KMS-11 (cell line): ENCODE data around the gene PPM1J.
A peak's percentile ranks its signal among the peaks of the same experiment; 100 is the strongest.

Experiments used
- H2AFZ ChIP-seq: fragments of 200-600 bp; sonication (generic); 2 replicates; pipeline ENCODE4 v1.6.1; 2016; ENCODE audit warnings: antibody characterized with exemption, mixed run types, low read depth
- H3K27ac ChIP-seq: fragments of 200-600 bp; sonication (generic); 2 replicates; pipeline ENCODE4 v1.6.1; 2016; ENCODE audit warnings: mild to moderate bottlenecking, mixed run types
- H3K27me3 ChIP-seq: fragments of 200-600 bp; sonication (generic); 2 replicates; pipeline ENCODE4 v1.6.1; 2017; ENCODE audit warnings: mild to moderate bottlenecking, low read depth, mixed run types, moderate library complexity; ENCODE audit not compliant: insufficient read depth
- H3K36me3 ChIP-seq: fragments of 200-600 bp; sonication (generic); 2 replicates; pipeline ENCODE4 v1.6.1; 2017; ENCODE audit warnings: mild to moderate bottlenecking, mixed run types; ENCODE audit not compliant: insufficient read depth
- H3K4me1 ChIP-seq: fragments of 200-600 bp; sonication (generic); 2 replicates; pipeline ENCODE4 v1.6.1; 2016; ENCODE audit warnings: mild to moderate bottlenecking, low read depth, mixed run types; ENCODE audit not compliant: poor library complexity, severe bottlenecking
- H3K4me2 ChIP-seq: fragments of 200-600 bp; sonication (generic); 2 replicates; pipeline ENCODE4 v1.7.0; 2016; ENCODE audit warnings: mild to moderate bottlenecking, mixed run types
- H3K4me3 ChIP-seq: fragments of 200-600 bp; sonication (generic); IDR thresholded peaks from 2 replicates; pipeline ENCODE4 v1.6.1; 2017; ENCODE audit warnings: low read depth, low read length, mixed read lengths; ENCODE audit not compliant: insufficient read depth
- H3K79me2 ChIP-seq: fragments of 200-600 bp; sonication (generic); 2 replicates; pipeline ENCODE4 v1.6.1; 2016; ENCODE audit warnings: low read depth, mixed run types; ENCODE audit not compliant: insufficient read depth
- H3K9ac ChIP-seq: fragments of 200-600 bp; sonication (generic); 2 replicates; pipeline ENCODE4 v1.6.1; 2016; ENCODE audit warnings: mild to moderate bottlenecking, mixed run types
- H4K20me1 ChIP-seq: fragments of 200-600 bp; sonication (generic); 2 replicates; pipeline ENCODE4 v1.6.1; 2016; ENCODE audit warnings: mild to moderate bottlenecking, mixed run types; ENCODE audit not compliant: insufficient read depth
- TF ChIP-seq, protein P1 (sequence below): fragments of 200-600 bp; sonication (generic); conservative IDR thresholded peaks from 2 replicates; pipeline ENCODE4 v1.6.1; 2017; ENCODE audit warnings: low read depth, mild to moderate bottlenecking, antibody characterized with exemption, low read length, moderate library complexity, mixed read lengths

Gene PPM1J

DNA sequence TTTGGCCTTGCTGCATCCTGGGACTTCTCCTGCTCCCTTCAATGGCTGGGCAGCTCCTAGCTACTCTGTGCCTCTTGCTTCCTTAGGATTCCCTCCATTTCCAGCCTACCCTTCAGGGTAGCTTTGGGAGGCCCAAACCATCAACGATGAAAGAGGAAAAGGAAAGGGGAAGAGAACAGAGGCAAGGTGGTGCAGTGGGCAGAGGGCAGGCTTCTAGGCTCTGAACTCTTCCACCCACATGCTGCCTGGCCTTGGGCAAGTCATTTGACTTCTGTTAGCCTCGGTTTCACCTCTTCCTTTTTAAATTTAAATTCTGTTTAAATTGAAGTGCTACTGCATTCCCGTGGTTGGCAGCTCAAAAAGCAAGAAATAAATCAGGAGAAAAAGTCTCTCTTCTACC is 5.7 kb upstream of the PPM1J start:
- no peaks in the 10 kb centered on the region for H4K20me1 ChIP-seq
- H3K27ac ChIP-seq, result no peak overlapping the region
- H3K9ac ChIP-seq, result no peak overlapping the region
- H3K36me3 ChIP-seq, result no peaks in the 10 kb centered on the region
- H3K4me2 ChIP-seq, result no peak overlapping the region
- H3K27me3 ChIP-seq, result no peaks in the 10 kb centered on the region; the same call in 1 of the 2 replicates
- no peaks in the 10 kb centered on the region for H3K79me2 ChIP-seq
- TF ChIP-seq, protein P1, sequence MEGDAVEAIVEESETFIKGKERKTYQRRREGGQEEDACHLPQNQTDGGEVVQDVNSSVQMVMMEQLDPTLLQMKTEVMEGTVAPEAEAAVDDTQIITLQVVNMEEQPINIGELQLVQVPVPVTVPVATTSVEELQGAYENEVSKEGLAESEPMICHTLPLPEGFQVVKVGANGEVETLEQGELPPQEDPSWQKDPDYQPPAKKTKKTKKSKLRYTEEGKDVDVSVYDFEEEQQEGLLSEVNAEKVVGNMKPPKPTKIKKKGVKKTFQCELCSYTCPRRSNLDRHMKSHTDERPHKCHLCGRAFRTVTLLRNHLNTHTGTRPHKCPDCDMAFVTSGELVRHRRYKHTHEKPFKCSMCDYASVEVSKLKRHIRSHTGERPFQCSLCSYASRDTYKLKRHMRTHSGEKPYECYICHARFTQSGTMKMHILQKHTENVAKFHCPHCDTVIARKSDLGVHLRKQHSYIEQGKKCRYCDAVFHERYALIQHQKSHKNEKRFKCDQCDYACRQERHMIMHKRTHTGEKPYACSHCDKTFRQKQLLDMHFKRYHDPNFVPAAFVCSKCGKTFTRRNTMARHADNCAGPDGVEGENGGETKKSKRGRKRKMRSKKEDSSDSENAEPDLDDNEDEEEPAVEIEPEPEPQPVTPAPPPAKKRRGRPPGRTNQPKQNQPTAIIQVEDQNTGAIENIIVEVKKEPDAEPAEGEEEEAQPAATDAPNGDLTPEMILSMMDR, result no peak
- H3K4me1 ChIP-seq, result no peaks in the 10 kb centered on the region
- H2AFZ ChIP-seq, result no peak overlapping the region
- no peak overlapping the region for H3K4me3 ChIP-seq

DNA sequence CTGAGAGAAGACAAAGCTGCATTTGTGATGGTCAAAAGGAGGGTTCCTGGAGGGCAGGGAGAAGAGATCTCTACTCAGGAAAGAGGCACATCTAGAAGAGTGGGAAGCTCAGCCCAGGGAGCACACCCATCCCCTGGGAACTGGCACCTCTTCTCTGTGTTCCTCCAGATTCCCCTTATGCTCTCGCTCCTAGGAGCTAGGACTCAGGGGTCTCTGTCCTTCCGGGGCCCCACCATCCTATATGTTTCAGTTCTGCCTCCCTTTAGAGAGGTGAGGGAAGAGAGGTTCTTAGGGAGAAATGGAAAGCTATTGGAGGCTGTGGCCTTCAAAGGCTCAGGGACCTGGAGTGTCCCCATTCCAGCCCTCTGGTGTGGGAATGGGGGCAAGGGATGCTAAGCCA is 4.6 kb upstream of the PPM1J start:
- no peaks in the 10 kb centered on the region; the same call in 1 of the 2 replicates for H3K27me3 ChIP-seq
- H3K79me2 ChIP-seq, result no peaks in the 10 kb centered on the region
- H2AFZ ChIP-seq, result no peak overlapping the region
- TF ChIP-seq, protein P1, result no peak
- no peaks in the 10 kb centered on the region for H3K4me1 ChIP-seq
- no peak overlapping the region for H3K9ac ChIP-seq
- no peaks in the 10 kb centered on the region for H3K36me3 ChIP-seq
- no peak overlapping the region for H3K27ac ChIP-seq
- no peak overlapping the region for H3K4me2 ChIP-seq
- no peaks in the 10 kb centered on the region for H4K20me1 ChIP-seq
- no peak overlapping the region for H3K4me3 ChIP-seq

GRCh38 chr1:112718691-112719418 is 3.7 kb upstream of the PPM1J start:
- Histone ChIP-seq H2AFZ (peak overlapping the region; percentile 47; the same call in 1 of the 2 replicates), H3K4me3 (no peak overlapping the region)
- TF ChIP-seq, protein P1, result peak; percentile 59

DNA sequence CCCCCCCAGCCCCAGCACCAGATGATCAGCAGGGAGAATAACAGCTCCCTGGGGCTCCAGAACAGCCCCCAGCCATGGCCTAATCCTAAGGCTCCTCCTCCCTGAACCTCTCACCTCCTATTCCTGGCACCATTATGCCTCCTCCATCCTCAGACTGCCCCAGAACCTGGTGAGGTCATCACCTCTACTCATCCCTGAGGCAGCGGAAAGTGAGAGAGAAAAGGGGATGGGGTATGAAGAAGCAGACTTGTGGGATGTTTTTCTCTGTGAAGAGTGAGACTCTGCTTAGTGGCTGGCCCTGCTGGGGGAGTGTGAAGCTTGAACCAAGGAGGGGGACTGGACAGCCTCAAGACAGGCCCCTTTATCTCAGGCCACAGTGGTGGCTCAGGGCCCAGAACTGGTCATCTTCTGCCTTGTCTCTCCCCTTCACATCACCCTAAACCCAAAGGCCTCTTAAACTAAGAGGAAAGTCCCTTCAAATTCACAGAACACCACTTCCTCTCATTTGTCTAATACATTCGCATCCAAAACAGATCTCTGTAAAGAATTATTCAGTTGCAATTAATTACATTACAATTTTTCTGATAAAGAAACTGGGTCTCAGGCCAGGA is 2.2 kb upstream of the PPM1J start:
- TF ChIP-seq, protein P1, result no peak

More at GRCh38 chr1:112718691-112719418, 3.7 kb upstream of the PPM1J start:
- Histone ChIP-seq H3K9ac (no peak overlapping the region), H4K20me1 (no peaks in the 10 kb centered on the region), H3K27me3 (peaks cover 3% of the 10 kb centered on the region), H3K4me2 (peak overlapping the region; percentile 45; the same call in 1 of the 2 replicates), H3K27ac (no peak overlapping the region), H3K4me1 (no peaks in the 10 kb centered on the region), H3K36me3 (no peaks in the 10 kb centered on the region), H3K79me2 (no peaks in the 10 kb centered on the region)

More for the DNA sequence above, 2.2 kb upstream of the PPM1J start:
- Histone ChIP-seq H2AFZ (no peak overlapping the region), H3K4me2 (no peak overlapping the region), H3K9ac (no peak overlapping the region), H3K4me3 (no peak overlapping the region), H3K27ac (no peak overlapping the region), H3K4me1 (no peaks in the 10 kb centered on the region), H3K27me3 (peaks cover 3% of the 10 kb centered on the region), H4K20me1 (no peaks in the 10 kb centered on the region), H3K79me2 (no peaks in the 10 kb centered on the region), H3K36me3 (no peaks in the 10 kb centered on the region)
